HepG2 (cell line): ENCODE data around the gene ACTR3.

Experiments used
- E2F1 ChIP-seq: sonication (generic); formaldehyde crosslinking; IDR thresholded peaks from 2 replicates; pipeline ENCODE4 v1.5.0; 2020; ENCODE audit warnings: missing genetic modification reagents
- HOXA7 ChIP-seq: sonication (generic); formaldehyde crosslinking; IDR thresholded peaks from 2 replicates; pipeline ENCODE4 v1.8.1; 2022; ENCODE audit warnings: mild to moderate bottlenecking, missing genetic modification reagents, moderate library complexity
- TCF12 ChIP-seq, 2 experiments: fragments of 450-650 bp in 1 of 2; sonication (generic) in 1 of 2; formaldehyde crosslinking in 1 of 2; IDR thresholded peaks; 2 replicates each; pipeline versions ENCODE4 v1.6.1 to v1.8.0; 2017 to 2022; ENCODE audit warnings: antibody characterized with exemption in 1 of 2, mild to moderate bottlenecking in 1 of 2, missing genetic modification reagents in 1 of 2, moderate library complexity in 1 of 2
- ZHX1 ChIP-seq: sonication (generic); formaldehyde crosslinking; IDR thresholded peaks from 2 replicates; pipeline ENCODE4 v1.8.1; 2022; ENCODE audit warnings: low read depth, mild to moderate bottlenecking, missing genetic modification reagents
- ZNF160 ChIP-seq: sonication (generic); formaldehyde crosslinking; IDR thresholded peaks from 2 replicates; pipeline ENCODE4 v1.8.0; 2022; ENCODE audit warnings: mild to moderate bottlenecking, inconsistent platforms, missing genetic modification reagents
- ZNF432 ChIP-seq: sonication (generic); formaldehyde crosslinking; IDR thresholded peaks from 2 replicates; pipeline ENCODE4 v1.5.0; 2020; ENCODE audit warnings: missing genetic modification reagents, mild to moderate bottlenecking, borderline replicate concordance
- ZNF614 ChIP-seq: IDR thresholded peaks from 2 replicates; pipeline ENCODE4 v1.6.1; 2018; ENCODE audit warnings: missing biosample characterization, missing genetic modification reagents, inconsistent platforms, borderline replicate concordance
- ZNF772 ChIP-seq: sonication (generic); formaldehyde crosslinking; IDR thresholded peaks from 2 replicates; pipeline ENCODE4 v1.5.0; 2020; ENCODE audit warnings: mild to moderate bottlenecking, missing genetic modification reagents
- TF ChIP-seq, protein P1 (sequence below): sonication (generic); formaldehyde crosslinking; IDR thresholded peaks from 2 replicates; pipeline ENCODE4 v1.4.0; 2020; ENCODE audit warnings: missing genetic modification reagents
- TF ChIP-seq, protein P2 (sequence below): sonication (generic); formaldehyde crosslinking; IDR thresholded peaks from 2 replicates; pipeline ENCODE4 v1.5.0; 2020; ENCODE audit warnings: mild to moderate bottlenecking, missing genetic modification reagents, moderate library complexity

- TF ChIP-seq ZNF432 (CRISPR knock-in tag): no peak
- TF ChIP-seq, protein P1, sequence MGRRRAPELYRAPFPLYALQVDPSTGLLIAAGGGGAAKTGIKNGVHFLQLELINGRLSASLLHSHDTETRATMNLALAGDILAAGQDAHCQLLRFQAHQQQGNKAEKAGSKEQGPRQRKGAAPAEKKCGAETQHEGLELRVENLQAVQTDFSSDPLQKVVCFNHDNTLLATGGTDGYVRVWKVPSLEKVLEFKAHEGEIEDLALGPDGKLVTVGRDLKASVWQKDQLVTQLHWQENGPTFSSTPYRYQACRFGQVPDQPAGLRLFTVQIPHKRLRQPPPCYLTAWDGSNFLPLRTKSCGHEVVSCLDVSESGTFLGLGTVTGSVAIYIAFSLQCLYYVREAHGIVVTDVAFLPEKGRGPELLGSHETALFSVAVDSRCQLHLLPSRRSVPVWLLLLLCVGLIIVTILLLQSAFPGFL (CRISPR knock-in tag): no peak
- TF ChIP-seq ZHX1 (CRISPR knock-in tag): no peak
- TF ChIP-seq E2F1 (CRISPR knock-in tag): no peak
- no peak for TF ChIP-seq HOXA7 (CRISPR knock-in tag)
- TF ChIP-seq, protein P2, sequence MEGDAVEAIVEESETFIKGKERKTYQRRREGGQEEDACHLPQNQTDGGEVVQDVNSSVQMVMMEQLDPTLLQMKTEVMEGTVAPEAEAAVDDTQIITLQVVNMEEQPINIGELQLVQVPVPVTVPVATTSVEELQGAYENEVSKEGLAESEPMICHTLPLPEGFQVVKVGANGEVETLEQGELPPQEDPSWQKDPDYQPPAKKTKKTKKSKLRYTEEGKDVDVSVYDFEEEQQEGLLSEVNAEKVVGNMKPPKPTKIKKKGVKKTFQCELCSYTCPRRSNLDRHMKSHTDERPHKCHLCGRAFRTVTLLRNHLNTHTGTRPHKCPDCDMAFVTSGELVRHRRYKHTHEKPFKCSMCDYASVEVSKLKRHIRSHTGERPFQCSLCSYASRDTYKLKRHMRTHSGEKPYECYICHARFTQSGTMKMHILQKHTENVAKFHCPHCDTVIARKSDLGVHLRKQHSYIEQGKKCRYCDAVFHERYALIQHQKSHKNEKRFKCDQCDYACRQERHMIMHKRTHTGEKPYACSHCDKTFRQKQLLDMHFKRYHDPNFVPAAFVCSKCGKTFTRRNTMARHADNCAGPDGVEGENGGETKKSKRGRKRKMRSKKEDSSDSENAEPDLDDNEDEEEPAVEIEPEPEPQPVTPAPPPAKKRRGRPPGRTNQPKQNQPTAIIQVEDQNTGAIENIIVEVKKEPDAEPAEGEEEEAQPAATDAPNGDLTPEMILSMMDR (CRISPR knock-in tag): no peak
- TF ChIP-seq TCF12 (IDR thresholded peaks at IDR 0.05): no peak
- no peak for TF ChIP-seq TCF12 (CRISPR knock-in tag; IDR thresholded peaks at IDR 0.05)
- TF ChIP-seq ZNF772 (CRISPR knock-in tag): no peak
- no peak for TF ChIP-seq ZNF614 (CRISPR knock-in tag)
- TF ChIP-seq ZNF160 (CRISPR knock-in tag): no peak
Measured at GRCh38 chr2:114001152-114001551, 111.3 kb downstream of the ACTR3 start.
